ENCODE data around the gene MT1F.

GRCh38 chr16:56629531-56629930 lies 28.2 kb upstream of the MT1F start:
- TF ChIP-seq CTCF (IDR thresholded peaks at IDR 0.05; ENCODE audit: insufficient read depth, low read depth, low read length) (no peak), EZH2 (IDR thresholded peaks at IDR 0.05; ENCODE audit: insufficient read depth, low read length) (no peak)

All from astrocyte (in vitro differentiated cells and primary cell).